CD4-positive, alpha-beta T cell treated with Interleukin-6 at 100 ng/mL for 8 hours (primary cell): ENCODE results near the gene RNF20.
A peak's percentile ranks its signal among the peaks of the same experiment; 100 is the strongest.
"Not testable (repeated sequence)": the region's sequence is repeated elsewhere in the genome, so short reads cannot be mapped to it uniquely, and the experiment has no call there.

Experiments
- DNase-seq: peaks from one replicate; pipeline ENCODE4 v3.0.0-alpha.2; 2020; ENCODE audit warnings: mixed read lengths, low spot score

The RNF20 gene

GRCh38 chr9:101587332-101588043, 53.8 kb downstream of the RNF20 start:
- no peak for DNase-seq

DNA sequence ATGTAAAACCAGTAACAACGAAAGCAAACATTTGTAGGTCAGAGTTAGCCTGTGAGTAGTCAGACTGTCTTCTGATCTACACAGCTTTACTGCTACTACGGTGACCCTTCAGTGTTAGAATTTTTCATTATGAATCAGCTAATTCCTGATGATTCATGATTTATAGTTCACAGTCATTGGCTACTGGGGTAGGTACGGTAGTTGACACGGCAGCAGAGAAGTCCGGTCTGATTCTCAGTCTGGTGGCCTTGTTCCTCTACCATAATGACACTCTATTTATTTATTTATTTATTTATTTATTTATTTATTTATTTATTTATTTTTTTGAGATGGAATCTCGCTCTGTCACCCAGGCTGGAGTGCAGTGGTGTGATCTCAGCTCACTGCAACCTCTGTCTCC, 56.4 kb downstream of the RNF20 start:
- not testable (repeated sequence) for DNase-seq

DNA sequence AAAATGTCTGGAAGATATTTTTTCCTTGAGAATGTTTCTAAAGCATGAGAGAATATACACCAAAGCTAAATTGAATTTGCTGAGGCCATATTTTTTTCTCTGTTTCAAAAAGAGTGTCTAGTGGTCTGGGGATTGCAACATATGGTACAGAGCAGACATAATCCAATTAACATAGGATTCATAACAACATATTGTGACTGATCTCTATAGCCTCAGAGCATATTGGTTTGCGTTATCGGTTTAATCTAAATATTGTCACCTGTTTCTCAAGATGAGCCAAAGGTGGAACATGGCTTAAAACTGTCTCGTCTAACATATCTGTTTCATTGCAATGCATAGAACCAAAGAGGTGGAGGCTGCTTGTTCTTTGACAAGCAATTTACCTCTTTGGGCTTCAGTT, 57.2 kb downstream of the RNF20 start:
- DNase-seq = no peak

GRCh38 chr9:101591787-101592446, 58.3 kb downstream of the RNF20 start:
- no peak for DNase-seq

DNA sequence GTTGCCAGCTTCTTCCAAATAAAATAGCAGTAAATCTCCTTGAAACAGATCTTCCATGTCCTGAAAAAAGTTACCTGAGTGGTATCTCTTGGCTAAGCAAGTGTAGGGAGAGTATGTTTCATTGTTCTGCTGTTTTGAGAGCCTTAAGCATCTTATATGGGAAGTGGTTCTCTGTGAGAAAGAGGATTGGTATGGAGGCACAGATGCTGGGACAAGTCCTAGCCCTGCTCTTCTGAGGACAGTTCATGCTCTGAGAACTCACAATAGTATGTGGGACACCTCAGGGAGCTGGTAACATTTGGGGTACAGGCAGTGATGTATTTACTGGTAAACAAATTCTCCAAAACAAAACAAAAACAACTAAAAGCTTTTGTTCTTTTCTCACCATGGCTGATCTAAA, 59.1 kb downstream of the RNF20 start:
- DNase-seq = no peak

DNA sequence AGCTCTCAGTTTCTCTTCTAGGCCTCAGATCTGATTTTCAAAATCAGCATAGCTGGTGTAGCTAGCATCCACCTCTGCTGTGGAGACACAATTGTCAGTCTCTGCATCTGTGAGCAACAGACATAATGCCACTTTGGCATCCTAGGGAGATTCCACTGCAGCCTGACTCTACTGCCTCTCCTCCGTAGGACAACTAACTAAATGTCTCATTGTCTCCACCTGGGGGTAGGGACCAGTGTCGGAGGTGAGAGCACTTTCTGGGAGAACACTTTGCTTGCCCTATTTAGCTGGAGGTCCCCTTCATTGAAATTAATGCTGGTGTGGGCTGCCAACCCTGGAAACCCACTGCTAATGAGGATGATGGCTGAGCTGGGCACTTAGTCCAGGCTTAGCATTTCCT, 59.7 kb downstream of the RNF20 start:
- DNase-seq = no peak

GRCh38 chr9:101594796-101595195, 61.1 kb downstream of the RNF20 start, which contains the start of gene PPP3R2:
PPP3R2 (minus strand) TSS chr9:101594969; CDS start chr9:101594921, 48 bp downstream.
- no peak for DNase-seq

DNA sequence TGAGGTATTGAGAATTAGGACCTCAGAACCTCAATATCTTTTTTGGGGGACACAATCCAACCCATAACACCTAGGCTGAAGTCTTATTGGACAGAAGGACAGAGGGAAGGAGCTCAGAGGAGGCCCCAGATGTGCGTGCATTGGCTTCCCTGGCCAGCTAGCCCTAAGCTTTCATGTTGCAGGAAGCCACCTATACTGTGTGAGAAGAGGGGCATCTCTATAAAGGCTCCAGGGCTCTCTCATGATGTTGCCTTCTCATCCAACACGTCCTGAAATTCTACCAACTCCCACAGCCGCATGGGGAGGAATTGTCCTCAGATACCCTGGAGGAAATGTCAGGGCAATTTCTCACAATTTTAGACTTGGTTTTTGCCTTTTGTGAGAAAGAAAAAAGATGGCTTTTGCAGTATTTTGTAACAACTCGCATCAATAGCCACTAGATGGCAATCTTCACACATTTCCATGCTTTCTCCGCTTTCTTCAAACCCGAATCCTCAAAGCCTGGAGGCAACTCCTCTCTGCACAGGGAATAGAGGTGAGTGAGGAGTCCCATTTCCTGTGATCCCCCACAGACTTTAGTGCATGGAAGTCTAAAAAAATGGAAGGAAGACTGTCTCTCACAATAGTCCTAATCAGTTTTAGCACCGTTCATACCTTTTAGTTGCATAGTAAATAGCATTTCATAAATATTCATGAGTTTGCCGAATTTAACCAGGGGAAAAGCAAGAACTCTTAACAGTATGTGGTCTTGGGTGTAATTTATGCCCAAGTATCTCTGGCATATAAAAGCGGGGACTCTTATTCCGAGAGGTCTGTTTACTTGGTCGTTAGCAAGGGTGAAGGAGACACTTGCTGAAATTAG, 68.5 kb downstream of the RNF20 start:
- DNase-seq = peak; percentile 4

DNA sequence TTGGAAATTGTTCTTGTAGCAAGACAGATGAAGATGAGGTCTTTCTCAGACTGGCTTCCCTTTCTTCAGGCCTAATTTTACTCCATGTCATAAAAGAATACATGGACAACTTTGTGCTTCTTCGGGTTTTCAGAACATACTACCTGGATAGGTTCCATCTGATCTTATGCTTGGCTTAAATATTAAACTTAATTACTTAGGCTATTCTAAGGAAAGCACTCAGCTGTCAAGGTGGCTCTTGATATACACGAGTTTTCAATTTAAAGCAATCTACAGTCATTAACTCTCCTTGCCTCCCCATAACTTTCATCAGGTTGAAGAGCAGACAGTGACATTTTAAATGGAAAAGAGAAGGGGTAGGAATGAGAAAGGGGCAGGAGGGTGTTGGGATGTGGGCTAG, 70.6 kb downstream of the RNF20 start:
- no peak for DNase-seq

- DNase-seq = no peak
Observed at GRCh38 chr9:101605547-101605946, 71.9 kb downstream of the RNF20 start.
